OCI-M2 (cell line): ENCODE measurements around the gene ZMYND8.

Experiments
- DNase-seq: peaks from one replicate; lab custom pipeline; 2025; ENCODE audit not compliant: unreplicated experiment; lab: John Stamatoyannopoulos, UW

Gene ZMYND8

GRCh38 chr20:47353692-47354463, 2.6 kb downstream of the ZMYND8 start:
- DNase-seq, result no peak

DNA sequence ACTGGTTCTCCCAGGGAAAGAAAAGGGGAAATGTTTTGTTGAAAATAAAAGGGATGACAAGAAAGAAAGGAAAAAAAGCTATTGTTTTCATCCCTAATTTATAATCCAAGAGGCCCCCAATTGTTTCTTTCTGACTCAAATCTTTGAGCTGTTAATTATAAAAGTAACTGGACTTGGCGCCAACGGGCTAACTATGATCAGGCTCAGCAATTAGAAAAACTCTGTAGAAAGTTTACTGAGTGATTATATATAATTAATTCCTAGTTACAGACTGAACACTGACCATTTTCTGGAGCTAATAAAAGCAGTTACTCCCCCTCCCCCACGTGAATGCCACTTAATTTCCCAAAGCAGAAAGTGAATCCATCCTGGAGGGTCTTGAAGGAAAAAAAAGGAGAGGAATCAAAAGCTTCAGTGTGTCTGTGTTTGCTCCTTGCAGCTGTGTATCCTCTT, 3.2 kb downstream of the ZMYND8 start:
- no peak for DNase-seq

DNA sequence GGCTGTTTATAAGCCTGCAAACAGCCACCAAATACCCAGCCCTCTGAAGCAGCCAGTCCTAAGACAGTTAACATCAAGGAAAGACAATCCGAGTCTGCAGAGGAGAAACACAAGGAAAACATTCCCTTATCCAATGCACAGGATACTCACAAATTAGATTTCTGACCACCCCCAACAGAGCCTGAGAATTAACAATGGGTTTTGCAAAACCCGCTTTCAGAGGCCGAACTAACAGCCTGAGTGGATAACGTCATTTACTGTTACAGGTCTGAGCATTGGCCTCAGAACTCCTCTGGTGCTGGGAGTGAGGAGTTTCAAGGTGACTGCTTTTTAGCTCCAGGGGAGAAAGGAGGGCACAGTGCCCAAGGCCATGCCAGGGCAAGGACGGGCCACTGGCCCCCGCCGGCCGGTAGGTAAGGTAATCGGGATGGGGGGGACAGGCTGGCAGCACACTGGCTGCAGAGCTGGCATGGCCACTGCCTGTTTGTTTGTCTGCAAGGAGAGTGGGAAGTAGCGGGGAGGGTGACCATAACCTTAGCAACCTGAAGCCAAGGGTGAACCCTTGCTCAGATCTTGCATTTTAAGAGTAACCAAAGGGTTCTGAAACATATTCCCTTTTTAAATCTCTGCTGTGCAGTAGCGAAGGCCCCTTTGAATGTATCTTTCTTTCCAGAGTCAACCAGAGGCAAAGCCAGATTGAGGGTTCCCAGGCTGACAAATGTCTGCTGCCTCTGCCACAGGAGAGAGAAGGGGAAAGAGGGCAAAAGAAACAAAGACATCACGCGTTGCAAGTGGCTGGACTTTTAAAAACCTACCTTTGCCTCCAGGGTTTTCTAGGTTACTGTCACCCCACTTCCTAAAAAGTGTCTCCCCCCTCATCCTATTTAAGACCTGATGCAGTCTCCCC, 3.9 kb downstream of the ZMYND8 start:
- DNase-seq, result no peak

GRCh38 chr20:47351643-47352331, 4.7 kb downstream of the ZMYND8 start:
- no peak for DNase-seq

GRCh38 chr20:47350691-47351545, 5.6 kb downstream of the ZMYND8 start:
- no peak for DNase-seq

DNA sequence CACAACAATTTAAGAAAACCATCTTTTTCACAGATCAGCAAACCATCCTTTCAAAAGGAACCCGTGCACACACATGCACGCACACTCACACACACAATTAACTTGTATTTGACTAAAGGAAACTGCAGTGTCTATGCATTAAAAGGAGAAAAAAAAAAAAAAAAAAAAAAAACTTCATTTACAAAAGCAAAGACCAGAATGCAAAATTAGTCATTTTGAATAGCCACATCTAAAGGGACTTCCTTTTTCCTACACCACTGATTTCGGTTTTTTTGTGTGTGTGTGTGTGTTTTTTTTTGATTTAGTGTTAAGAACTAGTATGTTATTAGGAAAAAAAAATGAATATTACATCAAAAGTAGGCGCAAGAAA, 6.3 kb downstream of the ZMYND8 start:
- DNase-seq, result no peak

GRCh38 chr20:47349365-47350180, 6.9 kb downstream of the ZMYND8 start:
- no peak for DNase-seq

DNA sequence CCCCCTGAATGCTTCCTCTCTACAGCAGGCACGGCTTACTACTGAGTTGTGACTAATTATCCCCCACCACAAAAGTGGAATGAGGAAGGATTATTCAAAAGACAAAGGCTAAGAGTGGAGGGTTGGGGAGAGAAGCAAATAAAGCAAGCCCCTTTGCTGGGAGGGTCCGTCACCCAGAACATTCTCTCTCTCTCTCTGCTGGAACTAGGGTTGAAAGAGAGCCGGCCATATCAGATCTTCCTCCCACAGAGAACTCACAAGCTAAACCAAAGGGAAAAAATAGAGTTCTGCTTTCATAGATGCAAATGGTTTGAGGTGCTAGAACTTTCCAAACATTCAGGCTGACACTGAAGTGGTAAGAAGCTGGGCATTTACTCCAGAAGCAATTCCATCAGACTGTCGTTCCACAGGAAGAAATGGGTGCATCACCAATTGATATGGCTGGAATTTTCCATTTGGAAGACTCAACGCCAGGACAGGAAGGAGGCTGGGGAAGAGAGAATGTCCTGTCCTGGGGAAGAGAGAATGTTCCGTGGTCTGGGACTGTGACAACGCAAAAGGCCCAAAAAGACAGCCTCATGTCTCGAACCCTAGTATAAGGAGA, 7.9 kb downstream of the ZMYND8 start:
- no peak for DNase-seq

GRCh38 chr20:47347661-47348435, 8.7 kb downstream of the ZMYND8 start:
- DNase-seq, result no peak

GRCh38 chr20:47346172-47346571, 10.3 kb downstream of the ZMYND8 start:
- DNase-seq, result no peak

DNA sequence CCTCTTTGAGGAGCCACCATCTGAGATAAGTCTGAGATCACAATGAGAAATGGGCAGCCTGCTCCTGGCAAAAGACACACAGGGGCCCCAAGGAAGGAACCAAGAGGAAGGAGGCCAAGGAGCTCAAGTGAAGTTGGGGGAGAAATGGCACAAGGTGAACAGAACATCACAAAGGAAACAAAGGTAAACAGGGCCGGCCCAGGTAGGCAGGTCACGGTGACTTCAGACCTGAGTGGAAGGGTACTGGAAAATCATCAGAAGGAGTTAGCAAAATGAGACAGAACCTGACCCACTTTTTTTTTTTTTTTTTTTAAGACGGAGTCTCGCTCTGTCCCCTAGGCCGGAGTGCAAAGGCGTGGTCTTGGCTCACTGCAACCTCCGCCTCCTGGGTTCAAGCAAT, 11.3 kb downstream of the ZMYND8 start:
- DNase-seq, result no peak

DNA sequence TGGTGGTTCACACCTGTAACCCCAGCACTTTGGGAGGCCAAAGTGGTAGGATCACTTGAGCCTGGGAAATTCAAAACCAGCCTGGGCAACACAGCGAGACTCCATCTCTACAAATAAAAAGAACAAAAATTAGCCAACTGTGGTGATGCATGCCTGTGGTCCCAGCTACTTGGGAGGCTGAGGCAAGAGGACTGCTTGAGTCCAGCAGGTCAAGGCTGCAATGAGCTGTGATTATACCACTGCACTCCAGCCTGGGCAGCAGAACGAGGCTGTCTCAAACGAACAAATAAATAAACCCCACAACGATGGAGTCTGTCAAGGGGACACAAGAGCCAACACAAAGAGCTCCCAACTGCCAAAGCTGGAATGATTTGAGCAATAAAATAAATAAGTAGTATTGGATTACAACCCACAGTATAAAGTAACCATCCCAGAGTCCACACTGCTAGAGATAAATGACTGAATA, 13.5 kb downstream of the ZMYND8 start:
- DNase-seq, result no peak

DNA sequence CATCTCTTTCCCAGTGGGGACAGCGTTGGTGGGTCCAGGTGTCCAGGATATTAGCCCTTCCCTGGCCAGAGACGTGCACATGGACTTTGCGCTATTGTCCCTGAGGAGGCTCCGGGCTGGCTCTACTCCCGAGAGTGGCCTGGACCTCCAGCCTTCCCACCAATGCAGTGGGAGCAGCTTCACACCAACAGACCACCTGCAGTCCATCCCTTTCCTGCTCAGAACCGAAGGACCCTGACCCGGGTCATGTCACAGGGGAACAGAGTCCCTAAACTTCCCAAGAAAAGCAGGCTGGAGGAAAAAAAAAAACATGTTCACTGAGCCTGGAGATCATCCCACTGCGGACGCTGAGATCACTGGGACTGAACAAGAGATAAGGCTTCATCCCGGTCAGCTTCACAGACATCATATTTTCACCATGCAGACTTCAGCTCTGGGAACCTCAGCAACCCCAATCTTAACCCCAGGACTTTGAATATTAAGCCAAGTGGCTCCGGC, 18.3 kb downstream of the ZMYND8 start:
- no peak for DNase-seq

DNA sequence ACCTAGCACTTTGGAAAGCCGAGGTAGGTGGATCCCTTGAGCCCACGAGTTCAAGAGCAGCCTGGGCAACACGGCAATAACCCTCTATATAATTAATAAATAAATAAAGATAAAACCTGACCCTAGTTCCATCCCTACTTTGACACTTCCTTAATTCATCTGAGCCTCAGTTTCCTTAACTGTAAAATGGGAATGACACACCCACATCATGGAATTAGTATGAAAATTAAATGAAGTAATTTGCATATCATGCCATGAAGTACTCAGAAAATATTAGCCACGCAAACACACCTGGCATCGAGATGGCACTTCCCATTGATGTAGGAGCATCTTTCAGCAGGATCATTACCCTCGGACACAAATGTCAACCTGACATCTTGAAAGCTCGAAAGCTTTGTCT, 19.1 kb downstream of the ZMYND8 start:
- no peak for DNase-seq

GRCh38 chr20:47336129-47336754, 20.3 kb downstream of the ZMYND8 start:
- no peak for DNase-seq

- no peak for DNase-seq
Observed at GRCh38 chr20:47335251-47336128, 21.0 kb downstream of the ZMYND8 start.

DNA sequence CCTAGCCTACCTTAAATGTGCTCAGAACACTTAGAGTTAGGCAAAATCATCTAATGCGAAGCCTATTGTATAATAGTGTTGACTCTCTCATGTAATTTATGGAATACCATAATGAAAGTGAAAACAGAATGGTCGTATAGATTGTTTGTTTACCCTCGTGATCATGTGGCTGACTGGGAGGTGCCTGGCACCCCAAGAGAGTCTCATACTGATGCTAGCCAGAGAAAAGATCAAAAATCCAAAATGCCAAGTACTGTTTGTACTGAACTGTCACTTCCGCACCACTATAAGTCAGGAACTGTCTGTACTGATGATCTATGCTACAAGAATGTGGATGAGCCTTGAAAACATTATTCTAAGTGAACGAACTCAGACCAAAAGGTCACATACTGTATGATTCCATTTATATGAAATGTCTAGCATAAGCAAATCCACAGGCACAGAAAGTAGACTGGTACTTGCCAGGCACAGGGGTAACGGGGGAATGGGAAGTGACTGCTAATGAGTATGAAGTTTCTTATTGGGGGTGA, 22.4 kb downstream of the ZMYND8 start:
- no peak for DNase-seq
